IMR-90 (cell line): Measurements from ENCODE around the gene TOGARAM1.

Experiments
- CHD1 ChIP-seq: IDR thresholded peaks from 2 replicates; pipeline ENCODE4 v1.6.1; 2012; ENCODE audit warnings: low read depth, low read length, improper control_type of control experiment
- CTCF ChIP-seq: conservative IDR thresholded peaks from 2 replicates; pipeline ENCODE4 v1.5.1; 2012; ENCODE audit warnings: mild to moderate bottlenecking, low read depth, low read length, improper control_type of control experiment
- FOS ChIP-seq: fragments of 150-350 bp; IDR thresholded peaks from 2 replicates; pipeline ENCODE4 v1.6.1; 2016; ENCODE audit warnings: low read depth, low read length
- MAZ ChIP-seq: IDR thresholded peaks from 2 replicates; pipeline ENCODE4 v1.6.1; 2012; ENCODE audit warnings: low read depth, mild to moderate bottlenecking, low read length, improper control_type of control experiment, moderate library complexity, borderline replicate concordance
- POLR2A ChIP-seq: IDR thresholded peaks from 2 replicates; pipeline ENCODE4 v1.6.1; 2012; ENCODE audit warnings: mild to moderate bottlenecking, low read depth, low read length
- RAD21 ChIP-seq: IDR thresholded peaks from 2 replicates; pipeline ENCODE4 v1.6.1; 2012; ENCODE audit warnings: low read length, improper control_type of control experiment
- SMC3 ChIP-seq: fragments of 150-350 bp; IDR thresholded peaks from 2 replicates; pipeline ENCODE4 v1.6.1; 2016; ENCODE audit warnings: low read depth, mild to moderate bottlenecking, antibody characterized with exemption, low read length, moderate library complexity
- USF2 ChIP-seq: fragments of 150-350 bp; IDR thresholded peaks from 2 replicates; pipeline ENCODE4 v1.6.1; 2017; ENCODE audit warnings: mild to moderate bottlenecking, antibody characterized with exemption, low read length, low read depth

GRCh38 chr14:45039390-45039789 lies 77.4 kb downstream of the TOGARAM1 start:
- no peak for TF ChIP-seq POLR2A
- TF ChIP-seq USF2: no peak
- no peak for TF ChIP-seq CTCF
- TF ChIP-seq MAZ: no peak
- TF ChIP-seq FOS: no peak
- no peak for TF ChIP-seq SMC3
- no peak for TF ChIP-seq CHD1
- no peak for TF ChIP-seq RAD21
